ENCODE measurements around the gene SRP68. TPM values are rescaled to one million over a fixed set of nuclear protein-coding genes. Genes with fewer than 3 reads are reported as not detected.

Gene SRP68
- polyA plus RNA-seq, 2 of the 4 experiments (the other 2 are of a cell fraction), result 121 to 139 TPM

- Histone ChIP-seq H3K4me2 (no peak overlapping the region), H3K4me1 (peaks cover 5% of the 10 kb centered on the region), H3K27ac (no peak overlapping the region), H3K9me3 (no peaks in the 10 kb centered on the region), H3K4me3 (no peak overlapping the region)
- FAIRE-seq (no peak), DNase-seq (ENCODE audit: low read depth in 1 of 2, low spot score in 1 of 2) (no peak), ATAC-seq (no peak)
- 78% methylated on average over 19 of the region's 19 CpGs for WGBS (ENCODE audit: missing lambda C conversion rate)
- POLR2A ChIA-PET, result no interaction called here
- TF ChIP-seq HMGXB4 (CRISPR knock-in tag; IDR thresholded peaks at IDR 0.05; ENCODE audit: borderline replicate concordance) (no peak), TFCP2L1 (CRISPR knock-in tag; IDR thresholded peaks at IDR 0.05) (no peak), CBX8 (IDR thresholded peaks at IDR 0.05) (no peak), BHLHE40 (IDR thresholded peaks at IDR 0.05; ENCODE audit: low read depth, low read length) (no peak), HEYL (CRISPR knock-in tag; IDR thresholded peaks at IDR 0.05) (no peak), HES2 (IDR thresholded peaks at IDR 0.05) (no peak), CBX2 (IDR thresholded peaks at IDR 0.05; ENCODE audit: borderline replicate concordance, low read depth) (no peak), POLR2AphosphoS2 (conservative IDR thresholded peaks at IDR 0.05; ENCODE audit: low read length) (no peak), ESRRA (IDR thresholded peaks at IDR 0.05; ENCODE audit: borderline replicate concordance, low read length) (no peak), MYC (IDR thresholded peaks at IDR 0.05; ENCODE audit: borderline replicate concordance, low read length) (no peak)
- CTCF ChIA-PET, result interaction anchor here (0.5 to 38.7 kb wide), 23 partner anchors 9 to 334 kb away, joined by 3 to 755 read pairs (median 6); partner anchors contain the start of genes EXOC7 and FOXJ1
Observed at GRCh38 chr17:76119409-76120371, 47.4 kb upstream of the SRP68 start.

GRCh38 chr17:76115138-76115754, 42.9 kb upstream of the SRP68 start:
- Histone ChIP-seq H3K4me3 (no peak overlapping the region), H3K4me1 (no peaks in the 10 kb centered on the region), H3K9me3 (no peaks in the 10 kb centered on the region), H3K4me2 (no peak overlapping the region), H3K27ac (no peak overlapping the region)
- TF ChIP-seq HOXB13 (CRISPR knock-in tag; IDR thresholded peaks at IDR 0.05; ENCODE audit: low read depth), result no peak
- no peak for TF ChIP-seq BHLHE40 (IDR thresholded peaks at IDR 0.05; ENCODE audit: low read depth, low read length)
- TF ChIP-seq ZC3H11A (IDR thresholded peaks at IDR 0.05), result no peak
- TF ChIP-seq HOXB5 (CRISPR knock-in tag; IDR thresholded peaks at IDR 0.05), result no peak
- TF ChIP-seq ESRRA (IDR thresholded peaks at IDR 0.05; ENCODE audit: borderline replicate concordance, low read length), result no peak
- no peak for TF ChIP-seq CBX8 (IDR thresholded peaks at IDR 0.05)
- TF ChIP-seq ATOH8 (CRISPR knock-in tag; IDR thresholded peaks at IDR 0.05; ENCODE audit: low read depth), result no peak
- TF ChIP-seq BCL3 (IDR thresholded peaks at IDR 0.05), result no peak
- TF ChIP-seq HOXA7 (CRISPR knock-in tag; IDR thresholded peaks at IDR 0.05), result no peak
- no peak for TF ChIP-seq RNF2 (IDR thresholded peaks at IDR 0.05; ENCODE audit: borderline replicate concordance, low read depth)
- no peak for TF ChIP-seq HDAC2 (IDR thresholded peaks at IDR 0.05)
- no peak for TF ChIP-seq USF2 (IDR thresholded peaks at IDR 0.05)
- FAIRE-seq, result no peak
- no peak for ATAC-seq
- WGBS (ENCODE audit: missing lambda C conversion rate), result 66% methylated on average over 7 of the region's 7 CpGs
- no peak for DNase-seq (ENCODE audit: low read depth in 1 of 2, low spot score in 1 of 2)
- ChIA-PET POLR2A (interaction anchor here (1.0 kb wide), 1 partner anchor 11 kb away, joined by 3 read pairs; the partner anchor contains the start of gene EXOC7), CTCF (interaction anchor here (0.6 to 38.7 kb wide), 8 partner anchors 8 to 282 kb away, joined by 3 to 755 read pairs (median 3); partner anchors contain the start of gene EXOC7)

Data from A549 (cell line).